ENCODE data around the gene NOP16. TPM values are rescaled to one million over a fixed set of nuclear protein-coding genes. Genes with fewer than 3 reads are reported as not detected.
"Not testable (repeated sequence)": the region's sequence is repeated elsewhere in the genome, so short reads cannot be mapped to it uniquely, and the experiment has no call there.

Gene NOP16
- polyA plus RNA-seq, 4 donors: 26.5 to 33.7 (median 32.2) TPM

DNA sequence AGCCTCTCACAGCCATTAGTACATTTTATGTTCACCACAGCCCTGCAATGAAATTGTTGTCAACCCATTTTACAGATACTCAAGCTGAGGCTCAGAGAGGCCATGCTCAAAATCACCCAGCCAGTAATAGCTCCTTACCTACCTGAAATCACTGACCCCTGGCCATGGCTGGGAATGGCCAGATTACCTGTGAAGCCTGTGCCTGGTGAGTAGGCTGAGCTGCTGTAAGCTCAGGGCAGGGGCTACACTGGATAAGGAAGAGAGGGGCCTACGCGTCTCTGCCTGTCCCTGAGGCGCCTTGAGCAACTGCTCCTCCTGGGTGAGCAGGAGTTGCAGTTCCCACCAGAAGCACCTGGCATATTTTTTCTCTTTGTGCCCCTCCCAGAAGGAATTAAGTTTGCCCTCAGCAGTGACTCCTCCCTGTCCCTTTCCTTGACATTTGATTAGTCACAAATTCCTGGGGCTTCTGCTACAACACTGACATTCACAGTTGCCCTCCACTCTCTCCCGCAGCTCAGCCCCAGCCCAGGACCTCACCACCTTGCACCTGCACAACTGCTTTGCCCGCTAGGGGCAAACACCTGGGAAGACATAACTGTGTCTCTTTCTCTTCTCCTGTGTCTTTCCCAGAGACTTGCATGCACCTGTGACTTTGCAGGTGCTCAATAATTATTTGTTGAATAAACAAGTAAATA is 22.2 kb upstream of the NOP16 start:
- DNase-seq (ENCODE audit: low read depth in 4 of 4, low spot score in 2 of 4): no peak

GRCh38 chr5:176409765-176410164 is 21.4 kb upstream of the NOP16 start:
- DNase-seq (ENCODE audit: low read depth in 4 of 4, low spot score in 2 of 4): no peak

GRCh38 chr5:176408590-176408989 is 20.2 kb upstream of the NOP16 start:
- DNase-seq (ENCODE audit: low read depth in 4 of 4, low spot score in 2 of 4): no peak

- DNase-seq (ENCODE audit: low read depth in 4 of 4, low spot score in 2 of 4): not testable (repeated sequence)
These were observed 19.8 kb upstream of the NOP16 start for GRCh38 chr5:176408252-176408573.

DNA sequence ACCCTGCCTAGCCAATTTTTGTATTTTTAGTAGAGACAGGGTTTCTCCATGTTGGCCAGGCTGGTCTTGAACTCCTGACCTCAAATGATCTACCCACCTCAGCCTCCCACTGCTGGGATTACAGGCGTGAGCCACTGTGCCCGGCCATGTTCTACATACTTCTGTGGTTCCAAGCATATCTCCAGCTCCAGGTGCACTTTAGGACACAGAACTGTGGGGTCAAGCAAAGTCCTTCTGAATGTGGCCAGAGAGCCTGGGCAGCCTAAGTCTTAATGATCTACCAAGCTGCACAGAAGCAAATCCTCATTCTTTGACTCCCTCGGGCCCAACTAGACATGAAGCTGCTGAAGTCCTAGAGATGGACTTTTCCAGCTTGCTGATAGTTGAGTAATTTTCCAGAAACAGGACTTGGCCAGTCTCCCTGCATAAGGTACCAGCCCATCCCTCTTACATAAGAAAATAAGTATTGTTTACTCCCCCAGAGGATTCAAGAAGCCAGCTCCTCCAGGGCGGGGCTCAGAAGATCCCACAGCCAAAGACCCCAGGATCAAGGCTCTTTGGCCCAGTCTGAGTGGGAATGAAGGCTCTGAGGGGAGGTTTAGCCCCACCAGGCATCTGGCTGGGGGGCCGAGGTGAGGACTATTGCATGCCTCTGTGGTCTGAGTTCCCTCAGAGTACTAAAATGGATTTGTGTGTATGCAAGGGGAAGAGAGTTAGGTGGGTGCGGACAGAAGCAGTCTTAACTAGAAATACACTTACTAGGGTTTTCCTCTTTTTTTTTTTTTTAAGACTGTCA is 19.3 kb upstream of the NOP16 start:
- DNase-seq (ENCODE audit: low read depth in 4 of 4, low spot score in 2 of 4): no peak

DNA sequence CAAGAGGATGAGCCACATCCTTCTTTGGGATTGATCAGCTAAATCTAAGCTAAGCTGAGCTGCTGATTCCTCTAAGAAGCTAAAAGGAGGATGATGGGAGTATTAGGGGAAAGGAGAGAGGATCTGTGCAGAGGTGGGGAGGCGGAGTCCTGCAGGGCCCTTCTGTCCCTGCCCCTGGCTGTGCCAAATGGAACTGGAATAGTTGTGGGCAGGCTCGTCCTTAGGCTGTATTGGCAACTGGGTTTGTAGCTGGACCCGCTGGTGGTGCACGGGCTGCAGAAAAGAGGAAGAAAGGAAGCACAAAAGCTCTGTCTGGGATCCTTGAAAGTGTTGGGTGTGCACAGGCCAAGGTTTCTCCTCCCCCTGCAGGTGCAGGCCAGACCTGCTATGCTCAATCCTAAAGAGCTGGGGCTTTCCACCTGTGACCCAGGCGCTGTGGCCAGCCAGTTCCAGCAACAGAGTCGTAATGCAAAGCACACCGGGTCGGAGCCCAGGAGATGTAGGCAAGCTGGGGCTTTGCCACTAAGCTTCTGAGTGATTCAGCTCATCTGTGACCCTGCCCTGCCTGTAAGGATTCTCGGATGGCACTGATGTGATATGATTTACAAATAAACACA is 18.1 kb upstream of the NOP16 start:
- DNase-seq (ENCODE audit: low read depth in 4 of 4, low spot score in 2 of 4): no peak

- no peak for DNase-seq (ENCODE audit: low read depth in 4 of 4, low spot score in 2 of 4)
These were observed 17.4 kb upstream of the NOP16 start for GRCh38 chr5:176405656-176406435.

DNA sequence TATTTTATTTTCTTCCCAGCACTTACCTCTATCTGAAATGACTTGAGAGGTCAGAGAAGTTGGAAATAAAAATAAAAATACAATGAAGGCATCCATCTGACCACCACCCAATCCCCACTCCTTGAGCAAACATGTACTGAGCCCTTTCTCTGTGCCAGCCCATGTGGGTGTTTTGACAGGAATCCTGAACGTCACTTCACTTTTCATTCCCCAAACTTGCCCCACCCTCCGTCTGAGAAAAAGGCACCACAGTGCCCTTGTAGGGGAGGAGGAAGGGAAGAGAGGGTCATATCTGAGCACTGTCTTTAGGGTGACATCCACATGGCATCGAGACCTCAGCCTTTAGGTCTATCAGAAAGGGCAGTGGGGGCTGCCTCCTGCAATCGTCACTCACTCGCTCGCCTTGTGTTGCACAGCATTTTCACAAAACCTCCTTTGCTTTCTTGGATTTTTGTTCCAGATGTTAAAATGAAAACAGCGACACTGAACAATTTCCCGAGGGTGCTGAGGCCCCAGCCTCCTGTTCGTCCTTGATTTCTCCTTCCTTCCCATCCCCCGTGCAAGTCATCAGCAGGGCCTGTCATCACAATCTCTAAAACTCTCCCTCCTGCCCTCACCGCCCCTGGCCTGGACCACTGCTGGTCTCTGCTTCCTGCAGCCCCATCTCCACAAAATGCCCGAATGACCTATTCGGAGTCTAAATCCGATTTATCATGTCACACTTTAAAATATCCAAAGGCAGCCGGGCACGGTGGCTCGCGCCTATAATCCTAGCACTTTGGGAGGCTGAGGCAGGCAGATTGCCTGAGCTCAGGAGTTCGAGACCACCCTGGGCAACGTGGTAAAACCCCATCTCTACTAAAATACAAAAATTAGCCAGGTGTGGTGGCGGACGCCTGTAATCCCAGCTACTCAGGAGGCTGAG is 13.1 kb upstream of the NOP16 start:
- DNase-seq (ENCODE audit: low read depth in 4 of 4, low spot score in 2 of 4): no peak

GRCh38 chr5:176400382-176401156 is 12.2 kb upstream of the NOP16 start:
- DNase-seq (ENCODE audit: low read depth in 4 of 4, low spot score in 2 of 4): no peak

GRCh38 chr5:176397736-176398420 is 9.5 kb upstream of the NOP16 start:
- no peak for DNase-seq (ENCODE audit: low read depth in 4 of 4, low spot score in 2 of 4)

DNA sequence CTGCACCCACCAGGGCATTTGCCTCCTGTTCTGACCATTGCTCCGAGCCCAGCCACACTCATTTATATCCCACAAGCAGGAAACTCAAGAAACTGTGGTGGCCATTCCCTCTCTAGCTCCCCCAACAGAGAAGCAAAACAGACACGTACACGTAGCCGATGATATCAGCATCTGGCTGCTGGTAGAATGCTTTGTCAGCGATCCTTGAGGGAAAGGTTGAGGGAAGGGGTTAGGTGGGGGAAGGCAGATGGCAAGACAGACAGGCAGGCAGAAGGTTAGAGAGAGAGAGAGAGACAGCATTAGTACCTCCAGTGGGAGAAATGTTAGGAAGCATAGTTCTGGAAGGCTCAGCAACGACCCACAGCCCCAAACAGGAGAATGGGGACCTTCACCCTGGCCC is 7.9 kb upstream of the NOP16 start:
- no peak for DNase-seq (ENCODE audit: low read depth in 4 of 4, low spot score in 2 of 4)

GRCh38 chr5:176394881-176395675 is 6.7 kb upstream of the NOP16 start:
- DNase-seq (ENCODE audit: low read depth in 4 of 4, low spot score in 2 of 4): no peak

DNA sequence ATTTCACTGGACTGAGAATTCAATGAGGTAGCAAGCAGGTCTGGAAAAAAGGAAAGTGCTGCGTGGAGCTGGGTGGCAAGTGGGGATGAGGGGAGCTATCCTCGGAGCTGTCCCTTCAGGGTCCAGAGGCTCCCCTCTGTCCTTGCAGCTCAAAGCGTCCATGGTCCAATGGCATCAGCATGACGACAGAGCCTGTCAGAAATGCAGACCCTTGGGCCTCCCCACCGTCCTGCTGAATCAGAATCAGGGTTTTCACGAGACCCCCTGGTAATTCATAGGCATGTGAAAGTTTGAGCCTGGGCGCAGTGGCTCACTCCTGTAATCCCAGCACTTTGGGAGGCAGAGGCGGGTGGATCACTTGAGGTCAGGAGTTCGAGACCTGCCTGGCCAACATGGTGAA is 5.7 kb upstream of the NOP16 start:
- no peak for DNase-seq (ENCODE audit: low read depth in 4 of 4, low spot score in 2 of 4)

DNA sequence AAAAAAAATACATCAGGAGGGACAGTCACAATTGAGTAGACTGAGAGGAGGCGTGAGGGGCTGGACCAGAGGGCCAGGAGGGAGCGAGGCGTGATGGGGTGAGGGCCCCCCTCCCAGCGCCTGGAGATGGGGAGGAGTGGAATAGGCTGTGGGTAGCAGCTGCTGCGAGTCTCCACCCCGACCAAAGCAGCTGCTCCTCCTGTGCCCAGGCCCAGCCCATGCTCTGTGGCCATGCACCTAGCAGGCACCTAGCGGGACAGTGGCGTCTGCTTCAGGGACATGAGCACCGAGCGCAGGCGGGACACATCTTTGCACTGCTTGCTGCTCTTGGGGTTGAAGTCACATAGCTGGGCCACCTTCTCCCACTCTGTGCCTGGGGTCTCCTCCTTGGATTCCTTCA is 4.1 kb upstream of the NOP16 start:
- no peak for DNase-seq (ENCODE audit: low read depth in 4 of 4, low spot score in 2 of 4)

GRCh38 chr5:176391999-176392398 is 3.6 kb upstream of the NOP16 start:
- DNase-seq (ENCODE audit: low read depth in 4 of 4, low spot score in 2 of 4): no peak

GRCh38 chr5:176391479-176391878 is 3.1 kb upstream of the NOP16 start:
- DNase-seq (ENCODE audit: low read depth in 4 of 4, low spot score in 2 of 4): no peak

DNA sequence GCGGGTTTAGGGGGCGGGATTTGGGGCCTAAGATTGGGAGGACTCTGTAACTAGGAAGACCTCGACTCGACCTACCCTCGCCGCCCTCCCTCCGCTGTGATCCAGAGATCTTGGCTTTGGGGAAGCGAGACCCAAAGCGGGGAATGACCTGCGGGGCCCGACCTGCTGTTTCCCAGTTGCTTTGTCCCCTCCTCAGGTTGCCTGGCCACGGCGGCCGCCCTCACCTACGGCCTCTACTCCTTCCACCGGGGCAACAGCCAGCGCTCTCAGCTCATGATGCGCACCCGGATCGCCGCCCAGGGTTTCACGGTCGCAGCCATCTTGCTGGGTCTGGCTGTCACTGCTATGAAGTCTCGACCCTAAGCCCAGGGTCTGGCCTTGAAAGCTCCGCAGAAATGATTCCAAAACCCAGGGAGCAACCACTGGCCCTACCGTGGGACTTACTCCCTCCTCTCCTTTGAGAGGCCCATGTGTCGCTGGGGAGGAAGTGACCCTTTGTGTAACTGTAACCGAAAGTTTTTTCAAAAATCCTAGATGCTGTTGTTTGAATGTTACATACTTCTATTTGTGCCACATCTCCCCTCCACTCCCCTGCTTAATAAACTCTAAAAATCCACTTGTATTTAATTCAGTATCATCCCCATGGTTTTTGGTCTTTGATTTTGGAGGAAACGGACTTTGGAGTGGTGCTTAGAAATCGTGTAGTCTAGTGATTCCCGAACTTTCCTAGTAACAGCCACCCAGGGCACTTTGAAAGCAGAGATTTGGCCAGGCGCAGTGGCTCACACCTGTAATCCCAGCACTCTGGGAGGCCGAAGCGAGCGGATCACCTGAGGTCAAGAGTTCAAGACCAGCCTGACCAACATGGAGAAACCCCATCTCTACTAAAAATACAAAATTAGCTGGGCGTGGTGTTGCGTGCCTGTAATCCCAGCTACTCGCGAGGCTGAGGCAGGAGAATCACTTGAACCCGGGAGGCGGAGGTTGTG is 1.0 kb upstream of the NOP16 start:
- DNase-seq (ENCODE audit: low read depth in 4 of 4, low spot score in 2 of 4): no peak
